ENCODE results near the gene LIN7B. TPM values are rescaled to one million over a fixed set of nuclear protein-coding genes. Genes with fewer than 3 reads are reported as not detected.

The LIN7B gene
- total RNA-seq, 2 donors from 2014 or later, result 5.1 to 7.7 TPM

DNA sequence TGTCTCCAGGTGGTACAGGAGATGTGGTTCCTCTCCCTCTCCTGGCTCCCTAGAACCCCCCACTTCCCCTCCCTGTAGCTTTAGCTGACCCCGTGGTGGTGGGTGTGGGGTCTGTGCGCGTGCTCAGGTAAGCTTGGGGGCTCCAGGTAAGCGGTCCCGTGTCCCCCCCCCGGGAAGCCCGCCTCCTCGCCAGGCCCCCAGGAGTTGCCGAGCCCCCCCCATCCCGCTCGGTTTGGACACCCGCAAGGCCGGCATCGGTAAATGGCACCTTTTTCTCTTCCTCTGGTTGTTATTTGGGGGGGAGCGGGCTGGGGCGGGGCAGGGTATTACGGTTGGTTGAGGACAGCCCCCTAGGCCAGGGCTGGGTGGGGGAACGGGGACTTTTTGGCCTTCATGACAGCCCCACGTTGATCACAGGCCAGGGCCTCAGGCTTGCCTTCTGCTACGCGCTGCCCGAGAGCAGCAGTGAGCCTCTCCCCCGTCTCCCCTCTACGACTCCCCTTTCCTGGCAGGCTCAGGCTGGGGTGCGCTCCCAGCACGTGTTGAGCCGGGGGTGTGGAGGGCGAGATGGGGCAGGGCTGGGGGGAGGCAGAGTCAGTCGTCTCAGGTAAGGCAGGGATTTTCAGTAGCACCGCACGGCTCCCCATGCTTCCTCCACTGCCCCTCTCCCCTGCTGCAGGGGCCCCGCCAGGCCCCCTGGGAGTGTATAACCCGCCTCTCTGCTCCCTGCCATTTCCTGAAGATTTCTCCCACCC, 10.7 kb upstream of the LIN7B start:
- H3K4me1 Mint-ChIP-seq (ENCODE audit: low read depth), result peaks cover 10% of the 10 kb centered on the region
- no peak overlapping the region for H3K27ac Mint-ChIP-seq
- no peaks in the 10 kb centered on the region for H3K9me3 Mint-ChIP-seq
- DNase-seq (no peak), ATAC-seq (replicated peaks in 1 of 2) (no peak)
- H3K36me3 Mint-ChIP-seq (ENCODE audit: insufficient read depth in 2 of 2), result peaks cover 13 to 24% of the 10 kb centered on the region in 2 donors
- no peak overlapping the region for H3K4me3 Mint-ChIP-seq
- no peaks in the 10 kb centered on the region for H3K27me3 Mint-ChIP-seq (ENCODE audit: low read depth)

DNA sequence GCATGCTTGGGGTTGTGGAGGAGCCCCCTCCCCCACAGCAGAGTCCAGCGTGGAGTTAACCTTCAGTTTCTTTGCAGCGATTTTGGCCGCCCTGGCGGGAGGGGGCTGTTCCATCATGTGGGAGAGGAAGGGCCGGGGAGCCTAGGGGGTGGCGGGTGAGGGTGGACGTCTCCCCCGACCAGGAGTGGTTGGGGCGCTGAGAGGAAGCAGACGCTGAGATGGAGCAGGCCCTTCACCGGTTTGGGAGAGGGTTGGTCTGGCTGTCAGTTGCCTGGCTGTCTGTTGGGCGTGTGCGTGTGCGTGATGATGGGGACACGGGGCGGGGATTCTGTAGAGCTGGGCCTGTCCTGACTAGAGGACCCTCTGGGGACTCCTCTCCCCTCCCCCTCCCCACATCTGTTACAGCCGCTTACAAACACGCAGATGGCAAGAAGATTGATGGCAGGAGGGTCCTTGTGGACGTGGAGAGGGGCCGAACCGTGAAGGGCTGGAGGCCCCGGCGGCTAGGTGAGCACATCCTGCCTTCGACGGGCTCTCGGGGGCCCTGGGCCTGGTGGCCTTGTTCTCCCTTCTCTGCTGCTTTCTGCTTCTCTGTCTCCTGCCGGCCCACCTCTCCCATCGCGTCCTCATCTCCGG, 9.8 kb upstream of the LIN7B start:
- Mint-ChIP-seq H3K27me3 (ENCODE audit: low read depth) (no peaks in the 10 kb centered on the region), H3K4me1 (ENCODE audit: low read depth) (peaks cover 10% of the 10 kb centered on the region), H3K36me3 (ENCODE audit: insufficient read depth in 2 of 2) (peaks cover 12 to 29% of the 10 kb centered on the region in 2 donors), H3K4me3 (no peak overlapping the region), H3K27ac (no peak overlapping the region), H3K9me3 (no peaks in the 10 kb centered on the region)
- ATAC-seq (replicated peaks in 1 of 2), result no peak
- no peak for DNase-seq

- ATAC-seq (replicated peaks in 1 of 2) (peak; percentile 57 to 68), DNase-seq (peak; percentile 67 to 72)
- Mint-ChIP-seq H3K9me3 (no peaks in the 10 kb centered on the region), H3K27ac (no peak overlapping the region), H3K4me3 (no peak overlapping the region), H3K27me3 (ENCODE audit: low read depth) (no peaks in the 10 kb centered on the region), H3K36me3 (ENCODE audit: insufficient read depth in 2 of 2) (peaks cover 6 to 20% of the 10 kb centered on the region in 2 donors), H3K4me1 (ENCODE audit: low read depth) (no peaks in the 10 kb centered on the region)
Measured at GRCh38 chr19:49106648-49107135, 7.5 kb upstream of the LIN7B start.

GRCh38 chr19:49107625-49108459, 6.3 kb upstream of the LIN7B start:
- DNase-seq (no peak), ATAC-seq (replicated peaks in 1 of 2) (no peak)
- H3K27ac Mint-ChIP-seq, result no peak overlapping the region
- no peak overlapping the region for H3K4me3 Mint-ChIP-seq
- H3K4me1 Mint-ChIP-seq (ENCODE audit: low read depth), result no peaks in the 10 kb centered on the region
- H3K9me3 Mint-ChIP-seq, result no peaks in the 10 kb centered on the region
- peaks cover 6 to 18% of the 10 kb centered on the region in 2 donors for H3K36me3 Mint-ChIP-seq (ENCODE audit: insufficient read depth in 2 of 2)
- H3K27me3 Mint-ChIP-seq (ENCODE audit: low read depth), result no peaks in the 10 kb centered on the region

GRCh38 chr19:49109051-49109450, 5.1 kb upstream of the LIN7B start:
- ATAC-seq (replicated peaks in 1 of 2), result no peak
- Mint-ChIP-seq H3K9me3 (no peaks in the 10 kb centered on the region), H3K4me1 (ENCODE audit: low read depth) (peaks cover 11% of the 10 kb centered on the region), H3K27me3 (ENCODE audit: low read depth) (no peaks in the 10 kb centered on the region), H3K27ac (peak overlapping the region; percentile 3), H3K36me3 (ENCODE audit: insufficient read depth in 2 of 2) (peaks cover 6 to 17% of the 10 kb centered on the region in 2 donors), H3K4me3 (no peak overlapping the region)
- no peak for DNase-seq

DNA sequence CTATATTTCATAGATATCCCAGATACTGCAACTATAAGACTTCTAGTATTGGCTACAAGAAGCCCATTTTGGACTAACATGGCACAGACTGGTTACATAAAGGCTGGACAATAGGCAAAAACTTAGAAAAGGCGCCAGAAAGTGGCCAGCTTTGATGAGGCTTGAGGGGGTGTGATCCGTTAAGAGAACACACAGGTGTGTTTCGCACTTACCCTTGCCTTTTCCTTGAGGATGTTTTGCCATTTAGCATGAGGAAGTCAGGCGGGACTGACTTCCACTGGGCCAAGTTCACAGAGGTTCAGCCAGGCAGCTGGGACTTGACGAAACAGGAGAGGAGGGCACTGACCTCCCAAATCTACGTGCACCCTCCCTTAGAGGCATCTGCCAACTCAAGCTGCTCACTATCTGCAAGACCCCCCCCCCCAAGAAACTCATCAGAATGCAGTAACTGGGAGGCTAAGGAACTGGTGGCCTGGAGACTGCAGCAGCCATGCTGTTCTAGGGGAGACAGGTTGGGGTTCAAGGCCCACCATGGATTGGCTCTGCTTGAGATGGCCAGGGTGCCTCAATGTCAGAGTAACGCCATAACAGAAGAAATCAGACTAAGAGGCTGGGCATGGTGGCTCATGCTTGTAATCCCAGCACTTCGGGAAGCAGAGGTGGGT, 4.5 kb upstream of the LIN7B start:
- no peak overlapping the region for H3K4me3 Mint-ChIP-seq
- peaks cover 6 to 16% of the 10 kb centered on the region in 2 donors for H3K36me3 Mint-ChIP-seq (ENCODE audit: insufficient read depth in 2 of 2)
- H3K4me1 Mint-ChIP-seq (ENCODE audit: low read depth), result peaks cover 11% of the 10 kb centered on the region
- DNase-seq (no peak), ATAC-seq (replicated peaks in 1 of 2) (no peak)
- H3K27me3 Mint-ChIP-seq (ENCODE audit: low read depth), result no peaks in the 10 kb centered on the region
- no peak overlapping the region for H3K27ac Mint-ChIP-seq
- no peaks in the 10 kb centered on the region for H3K9me3 Mint-ChIP-seq

- DNase-seq, result no peak
- H3K27me3 Mint-ChIP-seq (ENCODE audit: low read depth), result no peaks in the 10 kb centered on the region
Measured at GRCh38 chr19:49110567-49110966, 3.6 kb upstream of the LIN7B start.

DNA sequence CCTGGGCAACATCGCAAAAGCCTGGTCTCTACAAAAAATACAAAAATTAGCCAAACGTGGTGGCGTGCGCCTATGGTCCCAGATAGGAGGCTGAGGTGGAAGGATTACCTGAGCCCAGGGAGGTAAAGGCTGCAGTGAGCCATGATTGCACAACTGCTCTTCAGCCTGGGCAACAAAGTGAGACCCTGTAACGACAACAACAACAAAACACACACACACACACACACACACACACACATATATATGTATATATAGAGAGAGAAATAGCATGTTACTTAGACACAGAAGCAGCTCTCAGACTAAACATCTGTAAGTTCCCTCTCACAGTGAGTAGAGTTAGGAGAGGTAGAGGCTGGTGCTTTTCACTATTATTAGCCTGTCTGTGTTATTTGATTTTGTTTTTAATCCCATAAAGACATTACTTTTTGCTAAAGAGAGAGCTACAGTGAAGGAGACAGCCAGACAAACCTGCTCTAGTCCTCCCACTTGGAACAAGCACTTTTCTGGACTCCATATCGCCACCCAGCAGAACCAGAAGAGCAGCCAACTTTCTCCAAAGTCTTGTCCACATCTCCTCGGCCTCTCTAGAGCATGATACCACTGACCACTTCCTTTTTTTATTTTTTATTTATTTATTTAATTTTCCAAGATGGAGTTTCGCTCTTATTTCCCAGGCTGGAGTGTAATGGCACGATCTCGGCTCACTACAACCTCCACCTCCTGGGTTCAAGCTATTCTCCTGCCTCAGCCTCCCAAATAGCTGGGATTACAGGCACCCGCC, 2.8 kb upstream of the LIN7B start:
- DNase-seq (no peak), ATAC-seq (replicated peaks in 1 of 2) (no peak)
- no peak overlapping the region for H3K27ac Mint-ChIP-seq
- no peaks in the 10 kb centered on the region for H3K27me3 Mint-ChIP-seq (ENCODE audit: low read depth)
- peaks cover 6 to 10% of the 10 kb centered on the region in 2 donors for H3K36me3 Mint-ChIP-seq (ENCODE audit: insufficient read depth in 2 of 2)
- H3K4me3 Mint-ChIP-seq, result no peak overlapping the region
- no peaks in the 10 kb centered on the region for H3K9me3 Mint-ChIP-seq
- peaks cover 15% of the 10 kb centered on the region for H3K4me1 Mint-ChIP-seq (ENCODE audit: low read depth)

More at GRCh38 chr19:49110567-49110966, 3.6 kb upstream of the LIN7B start:
- H3K4me3 Mint-ChIP-seq, result no peak overlapping the region
- H3K36me3 Mint-ChIP-seq (ENCODE audit: insufficient read depth in 2 of 2), result peaks cover 6 to 10% of the 10 kb centered on the region in 2 donors
- ATAC-seq (replicated peaks in 1 of 2), result no peak
- peaks cover 11% of the 10 kb centered on the region for H3K4me1 Mint-ChIP-seq (ENCODE audit: low read depth)
- H3K27ac Mint-ChIP-seq, result no peak overlapping the region
- H3K9me3 Mint-ChIP-seq, result no peaks in the 10 kb centered on the region

GRCh38 chr19:49114630-49115363, 627 bp downstream of the LIN7B start:
- Mint-ChIP-seq H3K4me3 (peak overlapping the region; percentile 83), H3K27me3 (ENCODE audit: low read depth) (no peaks in the 10 kb centered on the region), H3K36me3 (ENCODE audit: insufficient read depth in 2 of 2) (no peaks in the 10 kb centered on the region), H3K27ac (no peak overlapping the region), H3K9me3 (no peaks in the 10 kb centered on the region), H3K4me1 (ENCODE audit: low read depth) (peaks cover 35% of the 10 kb centered on the region)
- no peak for ATAC-seq (replicated peaks in 1 of 2)
- DNase-seq, result peak; percentile 59 to 60

- Mint-ChIP-seq H3K36me3 (ENCODE audit: insufficient read depth in 2 of 2) (no peaks in the 10 kb centered on the region), H3K9me3 (no peaks in the 10 kb centered on the region), H3K27ac (no peak overlapping the region), H3K27me3 (ENCODE audit: low read depth) (peaks cover 11% of the 10 kb centered on the region), H3K4me3 (peak overlapping the region; percentile 54 to 86), H3K4me1 (ENCODE audit: low read depth) (peaks cover 45% of the 10 kb centered on the region)
- no peak for DNase-seq
- ATAC-seq (replicated peaks in 1 of 2), result no peak
Measured at GRCh38 chr19:49116544-49116943, 2.4 kb downstream of the LIN7B start.

GRCh38 chr19:49117677-49118564, 3.8 kb downstream of the LIN7B start:
- Mint-ChIP-seq H3K27ac (peak overlapping the region; percentile 92), H3K9me3 (no peaks in the 10 kb centered on the region), H3K27me3 (ENCODE audit: low read depth) (peaks cover 11% of the 10 kb centered on the region), H3K36me3 (ENCODE audit: insufficient read depth in 2 of 2) (peaks cover 0 to 2% of the 10 kb centered on the region in 2 donors), H3K4me3 (peak overlapping the region; percentile 86 to 96), H3K4me1 (ENCODE audit: low read depth) (peaks cover 45% of the 10 kb centered on the region)
- DNase-seq (no peak), ATAC-seq (replicated peaks in 1 of 2) (no peak)

All from activated T-cell treated with anti-CD3 and anti-CD28 coated beads, Interleukin-2, amount 50 U/mL, for 72 hours (primary cell).